Activated T-helper 1 cell treated with anti-CD3 and anti-CD28 coated beads, Interleukin-12 subunit alpha, Interleukin-12 subunit beta, Interleukin-2, Interleukin-4 antibody, amounts not matched to agents 30 ng/mL and 10 ng/mL and 1 ng/mL, durations not matched to agents 14 hours and 24 hours and 36 hours (primary cell): ENCODE data around the gene INSIG1. TPM values are rescaled to one million over a fixed set of nuclear protein-coding genes. Genes with fewer than 3 reads are reported as not detected.
A peak's percentile ranks its signal among the peaks of the same experiment; 100 is the strongest.

ENCODE experiments used
- DNase-seq: peaks from one replicate; pipeline ENCODE4 v3.0.0; 2021; ENCODE audit warnings: low spot score
- H3K27ac Mint-ChIP-seq: one replicate; pipeline ENCODE4 v1.8.0; 2021; ENCODE audit warnings: mild to moderate bottlenecking, mixed read lengths
- H3K27me3 Mint-ChIP-seq: one replicate; pipeline ENCODE4 v1.8.0; 2022; ENCODE audit warnings: mild to moderate bottlenecking, moderate library complexity, mixed read lengths; ENCODE audit not compliant: insufficient read depth
- H3K36me3 Mint-ChIP-seq: one replicate; pipeline ENCODE4 v1.8.0; 2021; ENCODE audit warnings: low read depth, mixed read lengths
- H3K4me1 Mint-ChIP-seq: one replicate; pipeline ENCODE4 v1.8.0; 2021; ENCODE audit warnings: low read depth, mixed read lengths
- H3K4me3 Mint-ChIP-seq: one replicate; pipeline ENCODE4 v1.8.0; 2021; ENCODE audit warnings: mild to moderate bottlenecking, moderate library complexity, mixed read lengths
- H3K9me3 Mint-ChIP-seq: one replicate; pipeline ENCODE4 v1.8.0; 2021; ENCODE audit warnings: mixed read lengths
- intact Hi-C: fragments of 100-400 bp; cut with micrococcal nuclease; formaldehyde crosslinking; loops from one replicate; pipeline ENCODE4 v1.15.1; 2024
- total RNA-seq: library from RNA; stranded (reverse); gene quantifications from 2 replicates; pipeline ENCODE4 v1.2.3, GENCODE V29; 2022

INSIG1 gene
- total RNA-seq = 87.7 and 89.9 TPM in 2 replicates

GRCh38 chr7:155297517-155298287, at the start of gene INSIG1:
INSIG1 (plus strand) TSS chr7:155297878; CDS start chr7:155298286, 408 bp downstream.
- intact Hi-C loops = loop anchor here (1.0 to 5.0 kb wide), 5 partner anchors 92 to 1840 kb away; partner anchors contain the start of genes HTR5A, RNF32 and UBE3C
- Mint-ChIP-seq H3K27me3 (no peaks in the 10 kb centered on the region), H3K9me3 (peaks cover 5% of the 10 kb centered on the region), H3K4me3 (peak within 1 kb of the TSS; percentile 91), H3K27ac (peak within 1 kb of the TSS; percentile 97), H3K4me1 (peaks cover 36% of the 10 kb centered on the region), H3K36me3 (peaks cover 31% of the 10 kb centered on the region)
- DNase-seq = peak; percentile 91

- Mint-ChIP-seq H3K27ac (no peak overlapping the region), H3K36me3 (no peaks in the 10 kb centered on the region), H3K4me3 (no peak overlapping the region), H3K27me3 (peaks cover 11% of the 10 kb centered on the region), H3K4me1 (no peaks in the 10 kb centered on the region), H3K9me3 (peaks cover 2% of the 10 kb centered on the region)
- DNase-seq = no peak
- intact Hi-C loops = no loop called here
Measured at GRCh38 chr7:155248366-155248756, 49.3 kb upstream of the INSIG1 start.

- H3K4me1 Mint-ChIP-seq = no peaks in the 10 kb centered on the region
- intact Hi-C loops = loop anchor here (1.0 kb wide), 1 partner anchor 62 kb away; no protein-coding TSS in a partner anchor
- no peak for DNase-seq
Measured at GRCh38 chr7:155251831-155252230, 45.8 kb upstream of the INSIG1 start.

GRCh38 chr7:155252444-155252887, 45.2 kb upstream of the INSIG1 start:
- no peak overlapping the region for H3K4me3 Mint-ChIP-seq
- H3K9me3 Mint-ChIP-seq = no peaks in the 10 kb centered on the region
- intact Hi-C loops = loop anchor here (1.0 kb wide), 1 partner anchor 62 kb away; no protein-coding TSS in a partner anchor
- H3K4me1 Mint-ChIP-seq = peaks cover 4% of the 10 kb centered on the region
- H3K36me3 Mint-ChIP-seq = no peaks in the 10 kb centered on the region
- H3K27ac Mint-ChIP-seq = no peak overlapping the region
- no peak for DNase-seq
- H3K27me3 Mint-ChIP-seq = peaks cover 10% of the 10 kb centered on the region

More at GRCh38 chr7:155251831-155252230, 45.8 kb upstream of the INSIG1 start:
- H3K36me3 Mint-ChIP-seq = no peaks in the 10 kb centered on the region
- no peak overlapping the region for H3K27ac Mint-ChIP-seq
- H3K27me3 Mint-ChIP-seq = peaks cover 10% of the 10 kb centered on the region
- no peak overlapping the region for H3K4me3 Mint-ChIP-seq
- no peaks in the 10 kb centered on the region for H3K9me3 Mint-ChIP-seq

GRCh38 chr7:155252892-155253501, 44.7 kb upstream of the INSIG1 start:
- H3K27ac Mint-ChIP-seq = no peak overlapping the region
- no peaks in the 10 kb centered on the region for H3K36me3 Mint-ChIP-seq
- peaks cover 10% of the 10 kb centered on the region for H3K27me3 Mint-ChIP-seq
- H3K4me1 Mint-ChIP-seq = peaks cover 4% of the 10 kb centered on the region
- intact Hi-C loops = loop anchor here (1.0 kb wide), 1 partner anchor 63 kb away; no protein-coding TSS in a partner anchor
- no peaks in the 10 kb centered on the region for H3K9me3 Mint-ChIP-seq
- no peak for DNase-seq
- H3K4me3 Mint-ChIP-seq = no peak overlapping the region

GRCh38 chr7:155254018-155254417, 43.7 kb upstream of the INSIG1 start:
- intact Hi-C loops = no loop called here
- no peaks in the 10 kb centered on the region for H3K36me3 Mint-ChIP-seq
- no peak overlapping the region for H3K4me3 Mint-ChIP-seq
- peaks cover 10% of the 10 kb centered on the region for H3K27me3 Mint-ChIP-seq
- H3K4me1 Mint-ChIP-seq = peaks cover 4% of the 10 kb centered on the region
- H3K27ac Mint-ChIP-seq = no peak overlapping the region
- no peaks in the 10 kb centered on the region for H3K9me3 Mint-ChIP-seq
- no peak for DNase-seq

- no peak overlapping the region for H3K4me3 Mint-ChIP-seq
- no peak for DNase-seq
- intact Hi-C loops = no loop called here
- H3K27ac Mint-ChIP-seq = no peak overlapping the region
- H3K36me3 Mint-ChIP-seq = no peaks in the 10 kb centered on the region
- peaks cover 9% of the 10 kb centered on the region for H3K27me3 Mint-ChIP-seq
- peaks cover 4% of the 10 kb centered on the region for H3K4me1 Mint-ChIP-seq
- no peaks in the 10 kb centered on the region for H3K9me3 Mint-ChIP-seq
Measured at GRCh38 chr7:155255071-155255470, 42.6 kb upstream of the INSIG1 start.

GRCh38 chr7:155255621-155256020, 42.1 kb upstream of the INSIG1 start:
- no peak overlapping the region for H3K4me3 Mint-ChIP-seq
- no peaks in the 10 kb centered on the region for H3K9me3 Mint-ChIP-seq
- H3K27me3 Mint-ChIP-seq = peaks cover 11% of the 10 kb centered on the region
- H3K36me3 Mint-ChIP-seq = no peaks in the 10 kb centered on the region
- no peak for DNase-seq
- intact Hi-C loops = no loop called here
- no peak overlapping the region for H3K27ac Mint-ChIP-seq
- H3K4me1 Mint-ChIP-seq = peaks cover 4% of the 10 kb centered on the region

- H3K27me3 Mint-ChIP-seq = peaks cover 8% of the 10 kb centered on the region
- no peaks in the 10 kb centered on the region for H3K36me3 Mint-ChIP-seq
- no peak overlapping the region for H3K27ac Mint-ChIP-seq
- peaks cover 4% of the 10 kb centered on the region for H3K4me1 Mint-ChIP-seq
- intact Hi-C loops = no loop called here
- DNase-seq = no peak
- no peaks in the 10 kb centered on the region for H3K9me3 Mint-ChIP-seq
- H3K4me3 Mint-ChIP-seq = no peak overlapping the region
Measured at GRCh38 chr7:155256081-155256760, 41.5 kb upstream of the INSIG1 start.

- Mint-ChIP-seq H3K4me3 (no peak overlapping the region), H3K4me1 (peaks cover 4% of the 10 kb centered on the region), H3K27ac (no peak overlapping the region), H3K27me3 (peaks cover 6% of the 10 kb centered on the region), H3K36me3 (no peaks in the 10 kb centered on the region), H3K9me3 (no peaks in the 10 kb centered on the region)
- DNase-seq = no peak
- intact Hi-C loops = no loop called here
Measured at GRCh38 chr7:155256761-155257481, 40.8 kb upstream of the INSIG1 start.

GRCh38 chr7:155257482-155258225, 40.0 kb upstream of the INSIG1 start:
- Mint-ChIP-seq H3K27ac (no peak overlapping the region), H3K4me3 (no peak overlapping the region), H3K4me1 (peaks cover 4% of the 10 kb centered on the region), H3K27me3 (peaks cover 9% of the 10 kb centered on the region), H3K36me3 (no peaks in the 10 kb centered on the region), H3K9me3 (no peaks in the 10 kb centered on the region)
- DNase-seq = no peak
- intact Hi-C loops = no loop called here

- no peak for DNase-seq
- H3K27ac Mint-ChIP-seq = no peak overlapping the region
- intact Hi-C loops = no loop called here
Measured at GRCh38 chr7:155258226-155258560, 39.5 kb upstream of the INSIG1 start.

More at GRCh38 chr7:155258226-155258560, 39.5 kb upstream of the INSIG1 start:
- H3K9me3 Mint-ChIP-seq = no peaks in the 10 kb centered on the region
- H3K4me3 Mint-ChIP-seq = no peak overlapping the region
- H3K27me3 Mint-ChIP-seq = peaks cover 9% of the 10 kb centered on the region
- peaks cover 4% of the 10 kb centered on the region for H3K4me1 Mint-ChIP-seq
- no peaks in the 10 kb centered on the region for H3K36me3 Mint-ChIP-seq
